ENCODE results near the gene LINC01488.

Gene LINC01488

DNA sequence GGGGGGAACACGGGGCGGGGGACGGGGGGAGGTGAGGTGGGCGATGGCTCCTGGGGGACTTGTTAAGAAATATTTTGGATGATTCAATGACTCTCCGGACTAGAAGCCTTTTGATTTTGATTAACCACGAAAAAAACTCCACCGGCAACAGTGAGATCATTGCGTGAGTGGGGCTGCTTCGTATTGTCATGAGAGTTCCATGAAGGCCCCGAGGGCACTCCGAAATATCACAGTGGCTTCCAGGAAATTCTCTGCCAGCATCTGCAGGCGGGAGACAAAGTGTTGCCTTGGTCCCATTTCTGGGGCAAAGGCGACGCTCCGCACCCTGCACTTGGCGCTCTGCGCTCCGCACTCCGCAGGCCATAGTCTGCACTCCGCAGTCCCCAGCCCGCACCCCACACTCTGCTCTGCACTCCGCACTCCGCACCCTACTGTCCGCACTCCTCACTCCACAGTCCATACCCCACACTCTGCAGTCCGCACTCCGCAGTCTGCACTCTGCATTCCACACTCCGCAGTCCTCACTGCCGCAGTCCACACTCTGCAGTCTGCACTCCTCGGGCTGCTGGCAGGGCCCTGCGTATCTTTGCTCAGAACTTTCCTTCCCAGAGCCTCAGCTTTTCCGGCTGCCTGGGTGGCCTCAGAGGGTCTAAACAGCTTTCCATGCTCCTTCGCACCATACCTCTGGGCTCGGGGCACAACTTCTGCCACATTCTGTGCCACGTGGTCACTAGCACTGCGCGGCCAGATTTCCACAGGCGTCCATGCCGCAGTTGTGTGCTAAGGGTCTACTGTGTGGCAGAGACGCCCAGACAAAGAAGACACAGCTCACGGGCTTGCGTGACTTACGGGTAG lies 61.1 kb downstream of the LINC01488 start:
- in situ Hi-C loops (cut with MboI; ENCODE audit: low sequenced_read_pairs) = no loop called here

Data from hTERT RPE-1 (cell line).